ENCODE data around the gene NNMT. TPM values are rescaled to one million over a fixed set of nuclear protein-coding genes. Genes with fewer than 3 reads are reported as not detected.

The NNMT gene
- total RNA-seq, 2 experiments from 2014 or later, result not detected

- no peak for ATAC-seq
- Mint-ChIP-seq H3K9me3 (ENCODE audit: low read depth) (no peaks in the 10 kb centered on the region), H3K4me3 (no peak overlapping the region), H3K27me3 (peaks cover 30% of the 10 kb centered on the region), H3K36me3 (no peaks in the 10 kb centered on the region), H3K4me1 (no peaks in the 10 kb centered on the region), H3K27ac (no peak overlapping the region)
- no peak for DNase-seq
- CTCF ChIA-PET, result interaction anchor here (0.9 to 2.0 kb wide), 5 partner anchors 8 to 287 kb away, joined by 3 to 9 read pairs (median 5); no protein-coding TSS in a partner anchor
Observed at GRCh38 chr11:114281388-114281956, 14.7 kb upstream of the NNMT start.

- DNase-seq (no peak), ATAC-seq (no peak)
- Mint-ChIP-seq H3K36me3 (no peaks in the 10 kb centered on the region), H3K27ac (no peak overlapping the region), H3K4me1 (no peaks in the 10 kb centered on the region), H3K27me3 (peaks cover 32% of the 10 kb centered on the region), H3K4me3 (no peak overlapping the region), H3K9me3 (ENCODE audit: low read depth) (no peaks in the 10 kb centered on the region)
- CTCF ChIA-PET, result no interaction called here
Observed at GRCh38 chr11:114282488-114282887, 13.7 kb upstream of the NNMT start.

GRCh38 chr11:114283422-114283821, 12.8 kb upstream of the NNMT start:
- H3K4me3 Mint-ChIP-seq, result no peak overlapping the region
- CTCF ChIA-PET, result interaction anchor here (1.0 kb wide), 1 partner anchor 22 kb away, joined by 3 read pairs; no protein-coding TSS in a partner anchor
- ATAC-seq, result no peak
- no peaks in the 10 kb centered on the region for H3K9me3 Mint-ChIP-seq (ENCODE audit: low read depth)
- DNase-seq, result no peak
- H3K4me1 Mint-ChIP-seq, result no peaks in the 10 kb centered on the region
- H3K27ac Mint-ChIP-seq, result no peak overlapping the region
- peaks cover 34% of the 10 kb centered on the region for H3K27me3 Mint-ChIP-seq
- no peaks in the 10 kb centered on the region for H3K36me3 Mint-ChIP-seq

GRCh38 chr11:114284021-114284420, 12.2 kb upstream of the NNMT start:
- CTCF ChIA-PET, result interaction anchor here (1.0 kb wide), 1 partner anchor 22 kb away, joined by 3 read pairs; no protein-coding TSS in a partner anchor
- Mint-ChIP-seq H3K9me3 (ENCODE audit: low read depth) (no peaks in the 10 kb centered on the region), H3K4me1 (no peaks in the 10 kb centered on the region), H3K27me3 (peaks cover 34% of the 10 kb centered on the region), H3K27ac (no peak overlapping the region), H3K4me3 (no peak overlapping the region), H3K36me3 (no peaks in the 10 kb centered on the region)
- ATAC-seq (no peak), DNase-seq (no peak)

GRCh38 chr11:114284914-114285313, 11.3 kb upstream of the NNMT start:
- peaks cover 33% of the 10 kb centered on the region for H3K27me3 Mint-ChIP-seq
- no peak for ATAC-seq
- CTCF ChIA-PET, result no interaction called here
- no peak for DNase-seq
- no peak overlapping the region for H3K27ac Mint-ChIP-seq
- no peaks in the 10 kb centered on the region for H3K9me3 Mint-ChIP-seq (ENCODE audit: low read depth)
- no peaks in the 10 kb centered on the region for H3K36me3 Mint-ChIP-seq
- H3K4me3 Mint-ChIP-seq, result no peak overlapping the region
- no peaks in the 10 kb centered on the region for H3K4me1 Mint-ChIP-seq

- Mint-ChIP-seq H3K27ac (no peak overlapping the region), H3K4me1 (no peaks in the 10 kb centered on the region), H3K4me3 (no peak overlapping the region), H3K36me3 (no peaks in the 10 kb centered on the region), H3K9me3 (ENCODE audit: low read depth) (no peaks in the 10 kb centered on the region), H3K27me3 (peaks cover 37% of the 10 kb centered on the region)
- DNase-seq (no peak), ATAC-seq (no peak)
- CTCF ChIA-PET, result no interaction called here
Observed at GRCh38 chr11:114285599-114285998, 10.6 kb upstream of the NNMT start.

GRCh38 chr11:114286229-114286628, 10.0 kb upstream of the NNMT start:
- DNase-seq, result no peak
- Mint-ChIP-seq H3K27me3 (peaks cover 40% of the 10 kb centered on the region), H3K36me3 (no peaks in the 10 kb centered on the region), H3K27ac (no peak overlapping the region), H3K4me1 (peaks cover 1% of the 10 kb centered on the region), H3K9me3 (ENCODE audit: low read depth) (no peaks in the 10 kb centered on the region), H3K4me3 (no peak overlapping the region)
- CTCF ChIA-PET, result no interaction called here
- no peak for ATAC-seq

- Mint-ChIP-seq H3K4me1 (peaks cover 8% of the 10 kb centered on the region), H3K4me3 (no peak overlapping the region), H3K36me3 (no peaks in the 10 kb centered on the region), H3K27ac (no peak overlapping the region), H3K9me3 (ENCODE audit: low read depth) (no peaks in the 10 kb centered on the region), H3K27me3 (peaks cover 38% of the 10 kb centered on the region)
- CTCF ChIA-PET, result no interaction called here
- no peak for ATAC-seq
- no peak for DNase-seq
Observed at GRCh38 chr11:114287154-114287553, 9.0 kb upstream of the NNMT start.

GRCh38 chr11:114288136-114288535, 8.1 kb upstream of the NNMT start:
- no peak overlapping the region for H3K4me3 Mint-ChIP-seq
- CTCF ChIA-PET, result interaction anchor here (1.1 kb wide), 1 partner anchor 12 kb away, joined by 3 read pairs; no protein-coding TSS in a partner anchor
- H3K4me1 Mint-ChIP-seq, result peaks cover 8% of the 10 kb centered on the region
- ATAC-seq (no peak), DNase-seq (no peak)
- no peak overlapping the region for H3K27ac Mint-ChIP-seq
- no peaks in the 10 kb centered on the region for H3K36me3 Mint-ChIP-seq
- H3K9me3 Mint-ChIP-seq (ENCODE audit: low read depth), result no peaks in the 10 kb centered on the region
- H3K27me3 Mint-ChIP-seq, result peaks cover 35% of the 10 kb centered on the region

GRCh38 chr11:114289779-114290178, 6.4 kb upstream of the NNMT start:
- no peak overlapping the region for H3K4me3 Mint-ChIP-seq
- H3K27me3 Mint-ChIP-seq, result peaks cover 29% of the 10 kb centered on the region
- H3K36me3 Mint-ChIP-seq, result no peaks in the 10 kb centered on the region
- DNase-seq (no peak), ATAC-seq (no peak)
- peaks cover 8% of the 10 kb centered on the region for H3K4me1 Mint-ChIP-seq
- CTCF ChIA-PET, result interaction anchor here (1.2 to 1.6 kb wide), 2 partner anchors 9 to 394 kb away, joined by 3 to 5 read pairs; no protein-coding TSS in a partner anchor
- H3K27ac Mint-ChIP-seq, result no peak overlapping the region
- no peaks in the 10 kb centered on the region for H3K9me3 Mint-ChIP-seq (ENCODE audit: low read depth)

- Mint-ChIP-seq H3K4me3 (no peak overlapping the region), H3K36me3 (no peaks in the 10 kb centered on the region), H3K9me3 (ENCODE audit: low read depth) (no peaks in the 10 kb centered on the region), H3K27ac (no peak overlapping the region), H3K4me1 (peaks cover 8% of the 10 kb centered on the region), H3K27me3 (peaks cover 29% of the 10 kb centered on the region)
- CTCF ChIA-PET, result interaction anchor here (1.6 to 3.2 kb wide), 2 partner anchors 10 to 394 kb away, joined by 5 to 9 read pairs; no protein-coding TSS in a partner anchor
- DNase-seq, result no peak
- no peak for ATAC-seq
Observed at GRCh38 chr11:114290503-114291235, 5.5 kb upstream of the NNMT start.

- peak overlapping the region; percentile 9 for H3K4me3 Mint-ChIP-seq
- H3K4me1 Mint-ChIP-seq, result peaks cover 8% of the 10 kb centered on the region
- no peaks in the 10 kb centered on the region for H3K9me3 Mint-ChIP-seq (ENCODE audit: low read depth)
- no peak overlapping the region for H3K27ac Mint-ChIP-seq
- peaks cover 33% of the 10 kb centered on the region for H3K27me3 Mint-ChIP-seq
- ATAC-seq, result no peak
- CTCF ChIA-PET, result interaction anchor here (3.2 kb wide), 1 partner anchor 11 kb away, joined by 9 read pairs; no protein-coding TSS in a partner anchor
- no peak for DNase-seq
- no peaks in the 10 kb centered on the region for H3K36me3 Mint-ChIP-seq
Observed at GRCh38 chr11:114291381-114291780, 4.8 kb upstream of the NNMT start.

GRCh38 chr11:114291842-114292680, 4.1 kb upstream of the NNMT start:
- Mint-ChIP-seq H3K4me3 (peak overlapping the region; percentile 53), H3K9me3 (ENCODE audit: low read depth) (no peaks in the 10 kb centered on the region), H3K27ac (peak overlapping the region; percentile 56), H3K4me1 (peaks cover 8% of the 10 kb centered on the region), H3K27me3 (peaks cover 31% of the 10 kb centered on the region), H3K36me3 (no peaks in the 10 kb centered on the region)
- ATAC-seq, result peak; percentile 20
- CTCF ChIA-PET, result interaction anchor here (3.2 kb wide), 1 partner anchor 11 kb away, joined by 9 read pairs; no protein-coding TSS in a partner anchor
- DNase-seq, result no peak
